GM12874 (cell line): ENCODE measurements around the gene MAPK1.
A peak's percentile ranks its signal among the peaks of the same experiment; 100 is the strongest.

Experiments used
- TF ChIP-seq, protein P1 (sequence below): IDR thresholded peaks from 2 replicates; pipeline ENCODE4 v1.5.1; 2011; ENCODE audit warnings: low read depth, mild to moderate bottlenecking, control low read depth, low read length, moderate library complexity; ENCODE audit not compliant: insufficient read depth

The MAPK1 gene

DNA sequence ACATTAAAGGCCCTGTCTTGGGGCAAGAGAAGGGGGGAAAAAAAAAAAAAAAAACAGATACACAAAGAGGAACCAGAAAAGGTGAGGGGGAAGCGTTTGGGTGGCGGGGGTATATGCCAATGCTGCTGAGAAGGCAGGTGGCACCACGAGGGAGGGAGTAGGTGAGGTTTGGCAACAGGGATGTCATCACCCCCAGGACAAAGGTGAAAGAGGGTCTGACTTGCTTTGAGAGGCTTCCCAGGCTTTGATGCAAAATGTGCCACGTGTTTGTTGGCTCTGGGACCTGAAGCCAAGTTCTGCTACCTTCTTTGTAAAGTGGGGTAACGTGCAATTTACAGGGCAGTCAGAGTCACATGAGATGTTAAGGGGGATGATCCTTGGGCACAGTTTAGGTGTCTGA, 135.9 kb downstream of the MAPK1 start:
- TF ChIP-seq, protein P1, sequence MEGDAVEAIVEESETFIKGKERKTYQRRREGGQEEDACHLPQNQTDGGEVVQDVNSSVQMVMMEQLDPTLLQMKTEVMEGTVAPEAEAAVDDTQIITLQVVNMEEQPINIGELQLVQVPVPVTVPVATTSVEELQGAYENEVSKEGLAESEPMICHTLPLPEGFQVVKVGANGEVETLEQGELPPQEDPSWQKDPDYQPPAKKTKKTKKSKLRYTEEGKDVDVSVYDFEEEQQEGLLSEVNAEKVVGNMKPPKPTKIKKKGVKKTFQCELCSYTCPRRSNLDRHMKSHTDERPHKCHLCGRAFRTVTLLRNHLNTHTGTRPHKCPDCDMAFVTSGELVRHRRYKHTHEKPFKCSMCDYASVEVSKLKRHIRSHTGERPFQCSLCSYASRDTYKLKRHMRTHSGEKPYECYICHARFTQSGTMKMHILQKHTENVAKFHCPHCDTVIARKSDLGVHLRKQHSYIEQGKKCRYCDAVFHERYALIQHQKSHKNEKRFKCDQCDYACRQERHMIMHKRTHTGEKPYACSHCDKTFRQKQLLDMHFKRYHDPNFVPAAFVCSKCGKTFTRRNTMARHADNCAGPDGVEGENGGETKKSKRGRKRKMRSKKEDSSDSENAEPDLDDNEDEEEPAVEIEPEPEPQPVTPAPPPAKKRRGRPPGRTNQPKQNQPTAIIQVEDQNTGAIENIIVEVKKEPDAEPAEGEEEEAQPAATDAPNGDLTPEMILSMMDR: no peak

DNA sequence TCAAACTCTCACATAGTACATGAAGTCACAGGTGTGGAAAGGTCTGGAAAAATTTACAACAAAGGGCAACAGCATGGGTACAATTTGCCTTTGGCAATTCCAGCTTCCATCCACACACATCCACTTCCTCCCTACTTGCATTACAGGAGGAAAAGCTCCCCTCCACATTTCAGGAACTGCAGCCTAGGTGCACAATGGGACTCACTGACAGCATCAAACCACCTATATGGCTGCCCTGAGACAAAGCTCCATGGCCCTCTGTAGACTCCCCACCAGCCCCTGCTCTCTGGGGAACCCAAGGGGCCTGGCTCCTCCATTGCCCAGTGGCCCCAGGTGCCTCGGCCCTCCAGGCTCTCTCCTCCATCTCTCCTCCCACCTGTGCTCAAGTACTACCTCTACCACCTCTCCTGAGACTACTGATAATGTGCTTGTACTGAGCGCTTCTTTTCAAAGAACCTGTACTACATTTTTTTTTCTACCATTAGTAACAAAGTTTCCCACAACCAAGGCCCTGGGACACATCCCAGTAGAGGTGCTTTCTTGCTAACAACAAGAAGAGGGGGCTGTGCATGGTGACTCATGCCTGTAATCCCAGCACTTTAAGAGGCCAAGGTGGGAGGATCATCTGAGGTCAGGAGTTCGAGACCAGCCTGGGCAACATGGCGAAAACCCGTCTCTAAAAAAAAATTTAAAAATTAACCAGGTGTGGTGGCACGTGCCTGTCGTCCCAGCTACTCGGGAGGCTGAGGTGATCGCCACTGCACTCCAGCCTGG, 136.7 kb downstream of the MAPK1 start:
- TF ChIP-seq, protein P1: no peak

DNA sequence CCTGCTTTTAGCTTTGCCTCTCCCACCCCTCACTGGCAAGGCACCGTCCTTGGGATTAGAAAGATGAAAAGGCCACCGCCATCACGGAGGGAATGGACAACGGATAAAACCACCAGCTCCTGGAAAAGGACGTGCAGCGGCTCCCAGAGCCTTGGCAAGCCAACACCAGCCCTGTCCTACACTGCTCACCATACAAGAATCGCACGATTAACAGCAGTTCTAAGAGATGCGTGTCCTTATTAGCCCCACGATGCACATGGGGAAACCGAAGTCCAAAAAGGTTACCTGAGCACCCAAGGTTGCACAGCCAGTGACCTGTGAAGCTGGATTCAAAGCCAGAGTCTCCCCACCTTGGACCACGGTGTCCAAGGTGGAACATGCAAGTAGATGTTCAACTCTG, 139.2 kb downstream of the MAPK1 start:
- TF ChIP-seq, protein P1: no peak

DNA sequence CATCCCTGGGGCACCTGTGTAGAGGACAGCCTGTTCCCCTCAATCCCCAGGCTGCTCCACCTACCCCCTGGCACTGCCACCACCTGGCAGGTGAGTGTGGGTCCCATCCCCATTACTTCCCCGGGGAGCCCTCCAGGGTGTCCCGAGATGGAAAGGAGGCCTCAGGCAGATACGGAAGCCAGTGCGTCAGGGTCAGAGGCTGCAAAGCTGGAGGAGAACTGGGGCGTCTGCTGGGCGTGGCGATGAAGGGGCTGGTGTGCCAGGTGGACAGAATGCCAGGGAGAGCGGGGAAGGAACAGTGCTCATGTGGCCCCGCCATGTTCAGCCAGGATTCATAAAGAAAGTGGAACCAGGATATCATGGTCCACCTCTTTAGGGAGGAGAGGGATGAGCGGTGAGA, 139.7 kb downstream of the MAPK1 start:
- TF ChIP-seq, protein P1: no peak

DNA sequence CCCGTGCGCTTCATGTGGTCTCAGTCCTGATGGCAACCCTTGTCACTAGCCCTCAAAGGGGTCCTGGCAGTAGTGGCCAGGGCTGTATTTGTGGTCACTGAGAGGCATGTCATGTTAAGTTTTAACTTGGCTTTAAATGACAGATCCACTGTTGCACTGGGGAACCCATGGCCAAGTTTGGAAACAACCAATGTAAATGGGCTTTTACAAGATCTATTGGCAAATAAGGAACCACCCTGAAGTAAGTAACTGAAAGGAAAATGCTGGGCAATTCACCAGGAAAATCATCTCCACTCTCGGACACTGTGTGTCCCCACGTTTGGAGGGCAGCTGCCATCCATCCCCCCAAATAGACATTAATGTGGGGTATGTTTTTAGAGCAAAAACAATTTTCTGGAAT, 140.3 kb downstream of the MAPK1 start:
- TF ChIP-seq, protein P1: no peak

DNA sequence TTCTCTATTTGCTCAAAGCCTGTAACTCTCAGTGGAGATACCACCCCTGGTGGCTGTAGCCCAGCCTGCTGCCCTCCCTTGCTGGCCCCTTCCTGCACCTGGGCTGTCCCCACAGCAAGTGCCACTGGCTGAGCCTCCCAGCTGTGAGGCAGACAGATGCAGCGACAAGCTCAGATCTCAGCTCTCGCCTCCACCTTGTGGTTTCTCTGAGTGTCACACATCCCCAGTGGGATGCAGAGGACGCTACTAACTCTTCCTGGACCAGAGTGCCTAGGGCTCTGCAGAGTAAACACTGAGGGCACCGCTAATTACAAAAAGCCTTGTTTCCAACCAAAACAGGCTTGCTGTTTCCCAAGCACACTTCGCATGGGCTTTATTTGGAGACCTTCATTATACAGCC, 140.8 kb downstream of the MAPK1 start:
- TF ChIP-seq, protein P1: peak; percentile 53

DNA sequence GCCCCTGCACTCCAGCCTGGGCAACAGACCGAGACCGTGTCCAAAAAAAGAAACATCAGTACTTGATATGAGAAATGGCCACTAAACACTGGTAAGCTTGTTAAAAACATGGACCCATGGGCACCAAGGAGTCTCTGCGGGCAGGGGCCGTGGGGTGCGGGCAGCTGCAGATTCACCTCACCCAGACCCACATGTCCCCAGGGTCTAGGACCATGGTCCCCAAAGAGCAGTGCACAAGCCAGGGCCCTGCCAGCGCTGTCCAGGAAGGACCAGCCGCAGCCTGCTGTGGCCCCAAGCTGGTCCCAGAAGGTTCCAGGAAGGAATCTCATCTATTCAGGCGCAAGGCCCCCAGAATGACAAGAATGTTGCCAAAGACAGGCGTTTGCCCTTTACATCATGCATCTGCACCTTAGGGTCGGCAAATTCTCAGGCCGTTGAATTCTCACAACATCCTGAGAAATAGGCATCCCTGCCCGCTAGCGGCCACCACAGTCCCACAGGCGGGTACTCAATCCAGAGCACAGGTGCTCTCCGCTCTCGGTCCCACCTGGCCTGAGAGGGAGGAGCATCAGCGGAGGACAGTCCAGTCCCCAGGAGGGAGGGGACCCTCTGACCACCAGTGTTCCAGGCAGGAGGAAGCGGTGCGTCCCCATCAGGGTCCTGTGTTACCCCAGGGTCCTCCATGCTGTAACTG, 141.3 kb downstream of the MAPK1 start:
- TF ChIP-seq, protein P1: no peak
